Thyroid gland (tissue), 4 donors: ENCODE results near the gene STYK1. TPM values are rescaled to one million over a fixed set of nuclear protein-coding genes. Genes with fewer than 3 reads are reported as not detected.

Experiments
- DNase-seq, 2 donors: peaks; one replicate each; pipeline ENCODE4 v3.0.0-alpha.2; 2019
- H3K27ac ChIP-seq, 3 donors: fragments of 200-600 bp; sonication (generic); 1 replicate in 2 of 3; 2 replicates in 1 of 3; pipeline ENCODE4 v1.5.1; 2016 to 2019; ENCODE audit warnings: mild to moderate bottlenecking in 1 of 3, moderate library complexity in 1 of 3
- H3K27me3 ChIP-seq: fragments of 200-600 bp; sonication (generic); one replicate; pipeline ENCODE4 v1.5.1; 2019
- H3K36me3 ChIP-seq, 2 donors: fragments of 200-600 bp; sonication (generic); one replicate each; pipeline ENCODE4 v1.5.1; 2016 to 2019
- H3K4me1 ChIP-seq, 2 donors: fragments of 200-600 bp; sonication (generic); one replicate each; pipeline ENCODE4 v1.5.1; 2017 to 2019
- H3K4me3 ChIP-seq, 3 donors: fragments of 200-600 bp; sonication (generic); replicated peaks in 1 of 3; 1 replicate in 2 of 3; 2 replicates in 1 of 3; pipeline ENCODE4 v1.5.1; 2016; ENCODE audit warnings: mild to moderate bottlenecking in 1 of 3
- H3K9me3 ChIP-seq: fragments of 200-600 bp; sonication (generic); one replicate; pipeline ENCODE4 v1.5.1; 2017
- POLR2A ChIP-seq, 2 donors: fragments of 450-650 bp; IDR thresholded peaks; one replicate each; pipeline ENCODE4 v1.6.1; 2017; ENCODE audit warnings: antibody characterized with exemption in 2 of 2, mild to moderate bottlenecking in 2 of 2, moderate library complexity in 1 of 2
- WGBS, 2 donors: methylation state at CpG; one replicate each; pipeline ENCODE4 v1.1.5; 2017; 5-methylcytosine and 5-hydroxymethylcytosine counted together
- intact Hi-C: fragments of 100-400 bp; cut with DNase I; formaldehyde crosslinking; loops from one replicate; pipeline ENCODE4 v1.15.1; 2023
- total RNA-seq, 4 donors: library from RNA; depleted of rRNA; stranded (reverse); fragments of >200 nt; gene quantifications; one replicate each; pipeline ENCODE4 v1.2.3, GENCODE V29; 2016
- TF ChIP-seq, protein P1 (sequence below), 6 experiments: fragments of 200-600 bp in 3 of 6; fragments of 450-650 bp in 3 of 6; sonication (generic) in 3 of 6; IDR thresholded peaks; one replicate each; pipeline ENCODE4 v1.5.1; 2016 to 2019; ENCODE audit warnings: antibody characterized with exemption in 6 of 6, mild to moderate bottlenecking in 2 of 6, inconsistent platforms in 1 of 6, moderate library complexity in 1 of 6

The STYK1 gene
- total RNA-seq, 4 donors from 2014 or later, result 0.40 TPM; not detected in 3

DNA sequence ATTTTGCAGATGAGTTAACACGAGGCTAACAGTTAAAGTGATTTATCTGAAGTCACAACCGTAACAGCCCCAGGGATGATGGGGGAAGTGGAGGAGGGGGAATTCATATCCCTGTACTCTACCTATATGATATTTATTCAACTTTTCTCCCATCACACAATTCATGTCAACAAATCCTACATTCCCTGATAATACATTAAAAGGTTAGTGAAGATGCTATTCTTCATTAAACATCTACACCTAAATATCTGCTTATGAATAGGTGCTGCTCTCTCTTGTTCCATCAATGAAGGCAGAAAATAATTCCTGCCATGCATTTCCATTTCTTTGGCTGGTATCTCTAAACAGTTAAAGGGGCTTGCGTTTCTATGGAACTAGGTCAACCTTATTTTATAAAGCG, 42.4 kb upstream of the STYK1 start:
- Histone ChIP-seq H3K36me3 (peaks cover 32 to 41% of the 10 kb centered on the region in 2 donors), H3K4me1 (peaks cover 17 to 46% of the 10 kb centered on the region in 2 donors), H3K27me3 (no peaks in the 10 kb centered on the region), H3K4me3 (no peak overlapping the region), H3K27ac (peak overlapping the region in 2 of 3 donors; percentile 1 to 47), H3K9me3 (no peaks in the 10 kb centered on the region)
- intact Hi-C loops, result no loop called here
- TF ChIP-seq, protein P1, sequence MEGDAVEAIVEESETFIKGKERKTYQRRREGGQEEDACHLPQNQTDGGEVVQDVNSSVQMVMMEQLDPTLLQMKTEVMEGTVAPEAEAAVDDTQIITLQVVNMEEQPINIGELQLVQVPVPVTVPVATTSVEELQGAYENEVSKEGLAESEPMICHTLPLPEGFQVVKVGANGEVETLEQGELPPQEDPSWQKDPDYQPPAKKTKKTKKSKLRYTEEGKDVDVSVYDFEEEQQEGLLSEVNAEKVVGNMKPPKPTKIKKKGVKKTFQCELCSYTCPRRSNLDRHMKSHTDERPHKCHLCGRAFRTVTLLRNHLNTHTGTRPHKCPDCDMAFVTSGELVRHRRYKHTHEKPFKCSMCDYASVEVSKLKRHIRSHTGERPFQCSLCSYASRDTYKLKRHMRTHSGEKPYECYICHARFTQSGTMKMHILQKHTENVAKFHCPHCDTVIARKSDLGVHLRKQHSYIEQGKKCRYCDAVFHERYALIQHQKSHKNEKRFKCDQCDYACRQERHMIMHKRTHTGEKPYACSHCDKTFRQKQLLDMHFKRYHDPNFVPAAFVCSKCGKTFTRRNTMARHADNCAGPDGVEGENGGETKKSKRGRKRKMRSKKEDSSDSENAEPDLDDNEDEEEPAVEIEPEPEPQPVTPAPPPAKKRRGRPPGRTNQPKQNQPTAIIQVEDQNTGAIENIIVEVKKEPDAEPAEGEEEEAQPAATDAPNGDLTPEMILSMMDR (IDR thresholded peaks at IDR 0.05), result no peak
- TF ChIP-seq POLR2A (IDR thresholded peaks at IDR 0.05), result no peak
- no peak for DNase-seq
- 66 to 80% methylated on average over 4 of the region's 4 CpGs for WGBS, 2 donors

DNA sequence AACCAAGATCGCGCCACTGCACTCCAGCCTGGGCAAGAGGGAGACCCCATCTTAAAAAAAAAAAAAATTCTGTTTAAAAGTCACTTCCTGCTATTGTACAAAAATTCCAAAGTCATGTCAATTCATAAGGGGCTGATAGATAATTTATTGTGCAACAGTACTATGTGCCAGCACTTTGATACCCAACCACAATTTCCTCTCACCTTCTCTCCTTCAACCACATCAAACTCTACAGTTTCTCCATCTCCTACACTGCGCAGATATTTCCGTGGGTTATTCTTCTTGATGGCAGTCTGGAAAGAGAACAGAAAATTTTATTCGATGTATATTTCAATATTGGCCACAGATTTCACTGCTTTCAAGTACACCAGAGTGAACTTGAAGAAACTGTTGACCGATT, 41.6 kb upstream of the STYK1 start:
- no peak for DNase-seq
- Histone ChIP-seq H3K27ac (no peak overlapping the region), H3K4me1 (peaks cover 14 to 40% of the 10 kb centered on the region in 2 donors), H3K27me3 (no peaks in the 10 kb centered on the region), H3K9me3 (no peaks in the 10 kb centered on the region), H3K4me3 (no peak overlapping the region), H3K36me3 (peaks cover 32 to 46% of the 10 kb centered on the region in 2 donors)
- 92 to 95% methylated on average over 6 of the region's 6 CpGs for WGBS, 2 donors
- intact Hi-C loops, result no loop called here
- no peak for TF ChIP-seq POLR2A (IDR thresholded peaks at IDR 0.05)
- TF ChIP-seq, protein P1 (IDR thresholded peaks at IDR 0.05), result no peak

DNA sequence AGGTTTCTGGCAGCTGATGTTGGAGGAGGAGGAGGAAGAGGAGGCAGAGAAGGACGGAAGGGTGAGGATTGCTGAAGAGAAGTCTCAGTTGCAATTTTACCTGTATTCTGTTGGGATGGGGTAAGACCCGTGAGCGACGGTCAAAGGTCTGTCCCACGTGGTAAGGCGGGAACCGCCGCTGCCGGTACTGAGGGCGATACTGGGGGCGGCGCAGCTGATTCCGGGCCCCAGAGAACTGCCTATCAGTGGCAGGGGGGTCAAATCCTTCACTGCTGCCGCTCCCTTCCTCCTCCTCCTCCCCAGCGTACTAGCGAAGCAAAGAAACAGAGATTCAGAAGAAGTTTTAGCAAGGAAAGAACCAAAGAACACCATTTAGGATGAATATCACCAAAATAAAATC, 36.0 kb upstream of the STYK1 start:
- peaks cover 0 to 13% of the 10 kb centered on the region in 2 donors for H3K4me1 ChIP-seq
- WGBS, 2 donors, result 95 to 97% methylated on average over 16 of the region's 16 CpGs
- TF ChIP-seq, protein P1 (IDR thresholded peaks at IDR 0.05), result no peak
- TF ChIP-seq POLR2A (IDR thresholded peaks at IDR 0.05), result no peak
- no peak overlapping the region for H3K4me3 ChIP-seq
- peaks cover 31 to 65% of the 10 kb centered on the region in 2 donors for H3K36me3 ChIP-seq
- intact Hi-C loops, result no loop called here
- no peaks in the 10 kb centered on the region for H3K27me3 ChIP-seq
- no peak overlapping the region for H3K27ac ChIP-seq
- H3K9me3 ChIP-seq, result no peaks in the 10 kb centered on the region
- no peak for DNase-seq

DNA sequence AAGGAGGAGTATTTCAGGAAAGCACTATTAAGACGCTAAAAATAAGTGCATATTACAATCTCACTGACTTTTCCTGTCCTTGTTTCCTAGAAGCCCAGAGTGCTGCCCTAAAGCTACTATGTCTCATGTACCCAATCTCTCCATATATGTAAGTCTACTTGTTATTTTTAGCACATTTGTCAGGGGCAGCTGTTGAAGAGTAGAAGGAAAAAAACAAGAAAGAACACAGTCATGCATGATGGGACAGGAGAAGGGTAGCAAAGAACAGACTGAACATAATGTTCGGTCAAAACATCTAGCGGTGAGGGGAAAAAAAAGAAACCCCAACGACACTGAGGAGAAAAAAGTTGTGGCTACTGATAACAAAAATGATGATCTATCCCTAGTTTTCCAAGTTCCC, 35.0 kb upstream of the STYK1 start:
- Histone ChIP-seq H3K9me3 (no peaks in the 10 kb centered on the region), H3K4me3 (no peak overlapping the region), H3K36me3 (peaks cover 29 to 59% of the 10 kb centered on the region in 2 donors), H3K4me1 (peaks cover 0 to 13% of the 10 kb centered on the region in 2 donors), H3K27me3 (no peaks in the 10 kb centered on the region), H3K27ac (peak overlapping the region in 1 of 3 donors; percentile 21)
- DNase-seq, result no peak
- intact Hi-C loops, result no loop called here
- 49 to 61% methylated on average over 4 of the region's 4 CpGs for WGBS, 2 donors
- TF ChIP-seq POLR2A (IDR thresholded peaks at IDR 0.05), result no peak
- TF ChIP-seq, protein P1 (IDR thresholded peaks at IDR 0.05), result no peak

DNA sequence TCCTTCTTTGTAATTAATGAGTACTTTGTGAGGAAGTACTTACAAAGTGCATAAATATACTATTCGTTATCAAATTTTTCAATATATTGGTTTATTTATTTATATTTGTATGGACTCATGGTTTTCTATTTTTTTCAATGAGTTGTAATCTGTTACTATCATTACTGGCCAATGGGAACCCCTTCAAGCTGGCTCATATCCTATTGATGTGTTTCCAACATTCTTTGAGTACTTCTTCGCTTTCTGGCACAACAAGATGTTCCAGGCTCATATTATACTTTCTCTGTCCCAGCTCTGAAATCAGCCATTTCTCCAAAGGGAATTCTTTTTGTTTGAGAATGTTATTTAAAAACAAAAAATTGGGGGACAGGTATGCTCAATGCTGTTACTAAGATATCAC, 31.8 kb upstream of the STYK1 start:
- no peak overlapping the region for H3K27ac ChIP-seq
- H3K4me1 ChIP-seq, result peaks cover 0 to 13% of the 10 kb centered on the region in 2 donors
- H3K36me3 ChIP-seq, result peaks cover 44 to 62% of the 10 kb centered on the region in 2 donors
- H3K9me3 ChIP-seq, result no peaks in the 10 kb centered on the region
- WGBS, 2 donors, result 34 to 71% methylated on average over 2 of the region's 2 CpGs
- no peak for TF ChIP-seq POLR2A (IDR thresholded peaks at IDR 0.05)
- TF ChIP-seq, protein P1 (IDR thresholded peaks at IDR 0.05), result no peak
- no peak overlapping the region for H3K4me3 ChIP-seq
- no peaks in the 10 kb centered on the region for H3K27me3 ChIP-seq
- no peak for DNase-seq
- intact Hi-C loops, result no loop called here
